DOHH2 (cell line): Measurements from ENCODE around the gene FLT3LG.

Source experiments
- H3F3A ChIP-seq: fragments of 200-600 bp; sonication (generic), shearing (Covaris generic); 2 replicates; pipeline ENCODE4 v1.6.0; 2016; ENCODE audit warnings: antibody characterized with exemption, mild to moderate bottlenecking; ENCODE audit not compliant: control insufficient read depth, insufficient read depth
- H3K27ac ChIP-seq: fragments of 200-600 bp; sonication (generic); 2 replicates; pipeline ENCODE4 v1.5.1; 2014; ENCODE audit warnings: low read depth, mild to moderate bottlenecking, low read length, moderate library complexity
- H3K27me3 ChIP-seq: fragments of 200-600 bp; sonication (generic); 2 replicates; pipeline ENCODE4 v1.6.1; 2014; ENCODE audit warnings: mild to moderate bottlenecking, low read length, mixed read lengths; ENCODE audit not compliant: control insufficient read depth
- H3K36me3 ChIP-seq: fragments of 200-600 bp; sonication (generic); 2 replicates; pipeline ENCODE4 v1.6.1; 2014; ENCODE audit warnings: mild to moderate bottlenecking, low read length, moderate library complexity, mixed read lengths; ENCODE audit not compliant: control insufficient read depth
- H3K4me1 ChIP-seq: fragments of 200-600 bp; sonication (generic); 2 replicates; pipeline ENCODE4 v1.6.1; 2014; ENCODE audit warnings: mild to moderate bottlenecking, low read length, mixed read lengths; ENCODE audit not compliant: control insufficient read depth
- H3K4me2 ChIP-seq: fragments of 200-600 bp; sonication (generic); 2 replicates; pipeline ENCODE4 v1.6.0; 2014; ENCODE audit warnings: mild to moderate bottlenecking, low read length, moderate library complexity
- H3K4me3 ChIP-seq: fragments of 200-600 bp; sonication (generic); 2 replicates; pipeline ENCODE4 v1.5.1; 2014; ENCODE audit warnings: mild to moderate bottlenecking, low read length, mixed read lengths
- H3K79me2 ChIP-seq: fragments of 200-600 bp; sonication (generic); 2 replicates; pipeline ENCODE4 v1.6.1; 2014; ENCODE audit warnings: mild to moderate bottlenecking, low read length, mixed read lengths; ENCODE audit not compliant: control insufficient read depth
- H3K9me2 ChIP-seq: fragments of 200-600 bp; sonication (generic); replicated peaks from 2 replicates; pipeline ENCODE4 v1.6.1; 2014; ENCODE audit warnings: mild to moderate bottlenecking, low read length, mixed read lengths; ENCODE audit not compliant: control insufficient read depth
- H3K9me3 ChIP-seq: fragments of 200-600 bp; sonication (generic); 2 replicates; pipeline ENCODE4 v1.6.1; 2014; ENCODE audit warnings: antibody characterized with exemption, low read length, mixed read lengths; ENCODE audit not compliant: control insufficient read depth, insufficient read depth
- H4K20me1 ChIP-seq: fragments of 200-600 bp; sonication (generic); 2 replicates; pipeline ENCODE4 v1.6.0; 2014; ENCODE audit warnings: low read depth, mild to moderate bottlenecking, antibody characterized with exemption, low read length, moderate library complexity; ENCODE audit not compliant: control insufficient read depth, insufficient read depth
- EZH2phosphoT487 ChIP-seq: fragments of 200-600 bp; sonication (generic); IDR thresholded peaks from 2 replicates; pipeline ENCODE4 v1.6.1; 2017; ENCODE audit warnings: borderline replicate concordance, mild to moderate bottlenecking, antibody characterized with exemption, low read length, moderate library complexity, mixed read lengths
- TF ChIP-seq, protein P1 (sequence below): fragments of 200-600 bp; sonication (generic); IDR thresholded peaks from one replicate; pipeline ENCODE4 v1.5.1; 2014; ENCODE audit warnings: antibody characterized with exemption, mild to moderate bottlenecking, low read depth, low read length; ENCODE audit not compliant: poor library complexity, severe bottlenecking

Gene FLT3LG

DNA sequence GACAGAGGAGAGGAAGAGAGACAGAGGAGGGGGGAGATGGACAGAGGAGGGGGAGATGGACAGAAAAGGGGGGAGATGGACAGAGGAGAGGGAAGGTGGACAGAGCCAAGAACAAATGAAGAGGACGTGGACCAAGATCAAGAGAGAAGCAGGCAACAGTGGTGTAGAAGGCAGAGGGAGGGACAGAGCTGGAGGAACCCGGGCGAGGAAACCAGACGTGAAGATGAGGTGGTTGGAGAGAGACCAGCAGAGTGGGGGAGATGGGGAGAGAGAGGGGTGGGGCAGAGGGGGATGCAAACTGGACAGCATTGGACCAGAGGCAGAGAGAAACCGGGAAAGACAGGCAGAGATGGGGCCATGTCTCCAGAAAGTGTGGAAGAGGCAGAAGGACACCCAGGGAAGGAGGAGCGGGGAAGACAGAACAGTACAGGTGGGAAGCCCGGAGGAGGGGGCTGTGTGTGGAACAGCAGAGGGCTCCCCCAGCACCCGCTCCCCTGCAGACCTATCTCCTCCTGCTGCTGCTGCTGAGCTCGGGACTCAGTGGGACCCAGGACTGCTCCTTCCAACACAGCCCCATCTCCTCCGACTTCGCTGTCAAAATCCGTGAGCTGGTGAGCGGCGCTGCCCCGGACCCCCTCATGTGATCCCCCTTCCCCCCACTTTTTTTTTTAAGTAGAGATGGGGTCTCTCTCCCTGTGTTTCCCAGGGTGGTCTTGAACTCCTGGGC, 1.3 kb downstream of the FLT3LG start:
- H3K4me1 ChIP-seq, result peaks cover 32% of the 10 kb centered on the region
- no peaks in the 10 kb centered on the region for H4K20me1 ChIP-seq
- H3K27ac ChIP-seq, result no peak overlapping the region
- H3K4me3 ChIP-seq, result no peak overlapping the region
- H3K27me3 ChIP-seq, result peaks cover 6% of the 10 kb centered on the region
- H3K79me2 ChIP-seq, result no peaks in the 10 kb centered on the region
- peaks cover 4% of the 10 kb centered on the region; the same call in 1 of the 2 replicates for H3F3A ChIP-seq
- H3K9me2 ChIP-seq, result no peaks in the 10 kb centered on the region
- no peaks in the 10 kb centered on the region for H3K9me3 ChIP-seq
- H3K4me2 ChIP-seq, result no peak overlapping the region
- TF ChIP-seq, protein P1, sequence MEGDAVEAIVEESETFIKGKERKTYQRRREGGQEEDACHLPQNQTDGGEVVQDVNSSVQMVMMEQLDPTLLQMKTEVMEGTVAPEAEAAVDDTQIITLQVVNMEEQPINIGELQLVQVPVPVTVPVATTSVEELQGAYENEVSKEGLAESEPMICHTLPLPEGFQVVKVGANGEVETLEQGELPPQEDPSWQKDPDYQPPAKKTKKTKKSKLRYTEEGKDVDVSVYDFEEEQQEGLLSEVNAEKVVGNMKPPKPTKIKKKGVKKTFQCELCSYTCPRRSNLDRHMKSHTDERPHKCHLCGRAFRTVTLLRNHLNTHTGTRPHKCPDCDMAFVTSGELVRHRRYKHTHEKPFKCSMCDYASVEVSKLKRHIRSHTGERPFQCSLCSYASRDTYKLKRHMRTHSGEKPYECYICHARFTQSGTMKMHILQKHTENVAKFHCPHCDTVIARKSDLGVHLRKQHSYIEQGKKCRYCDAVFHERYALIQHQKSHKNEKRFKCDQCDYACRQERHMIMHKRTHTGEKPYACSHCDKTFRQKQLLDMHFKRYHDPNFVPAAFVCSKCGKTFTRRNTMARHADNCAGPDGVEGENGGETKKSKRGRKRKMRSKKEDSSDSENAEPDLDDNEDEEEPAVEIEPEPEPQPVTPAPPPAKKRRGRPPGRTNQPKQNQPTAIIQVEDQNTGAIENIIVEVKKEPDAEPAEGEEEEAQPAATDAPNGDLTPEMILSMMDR, result no peak
- TF ChIP-seq EZH2phosphoT487, result no peak
- H3K36me3 ChIP-seq, result peaks cover 9% of the 10 kb centered on the region

DNA sequence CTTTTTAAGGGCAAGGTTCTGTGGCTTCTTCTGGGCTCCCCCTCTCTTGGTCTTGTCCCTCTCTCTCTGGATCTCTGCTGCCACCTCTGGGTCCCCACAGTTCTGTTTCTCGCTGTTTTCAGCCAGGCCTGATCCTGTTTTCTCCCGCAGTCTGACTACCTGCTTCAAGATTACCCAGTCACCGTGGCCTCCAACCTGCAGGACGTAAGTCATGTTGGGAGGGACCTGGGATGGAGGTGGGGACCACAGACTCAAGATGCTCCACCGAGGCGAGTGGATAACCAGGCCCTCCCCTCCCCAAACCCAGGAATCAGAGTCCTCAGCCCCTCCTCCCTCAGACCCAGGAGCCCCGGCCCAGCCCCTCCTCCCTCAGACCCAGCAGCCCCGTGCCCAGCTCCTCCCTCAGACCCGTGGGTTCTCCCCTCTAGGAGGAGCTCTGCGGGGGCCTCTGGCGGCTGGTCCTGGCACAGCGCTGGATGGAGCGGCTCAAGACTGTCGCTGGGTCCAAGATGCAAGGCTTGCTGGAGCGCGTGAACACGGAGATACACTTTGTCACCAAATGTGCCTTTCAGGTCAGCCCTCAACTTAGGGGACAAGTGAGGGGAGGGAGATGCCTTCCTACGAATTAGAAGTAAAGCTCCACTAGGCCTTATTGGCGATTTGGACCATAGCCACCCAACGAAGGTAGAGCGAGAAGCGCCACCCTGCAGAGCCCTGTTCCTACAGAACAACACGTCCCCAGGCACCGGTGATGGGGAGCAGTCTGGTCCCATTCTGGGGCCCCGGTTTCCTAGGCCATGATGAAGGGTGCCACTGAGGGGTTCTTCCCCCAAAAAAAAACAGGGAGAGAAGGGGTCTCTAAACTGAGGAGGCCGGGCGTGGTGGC, 2.2 kb downstream of the FLT3LG start:
- Histone ChIP-seq H3K36me3 (peaks cover under 1% of the 10 kb centered on the region), H3K4me2 (no peak overlapping the region), H4K20me1 (no peaks in the 10 kb centered on the region), H3K9me2 (no peaks in the 10 kb centered on the region), H3F3A (no peaks in the 10 kb centered on the region), H3K79me2 (no peaks in the 10 kb centered on the region), H3K4me1 (peaks cover 24% of the 10 kb centered on the region), H3K9me3 (no peaks in the 10 kb centered on the region), H3K27me3 (peaks cover 6% of the 10 kb centered on the region), H3K27ac (no peak overlapping the region), H3K4me3 (no peak overlapping the region)
- TF ChIP-seq EZH2phosphoT487, result no peak
- TF ChIP-seq, protein P1, result peak; percentile 47

DNA sequence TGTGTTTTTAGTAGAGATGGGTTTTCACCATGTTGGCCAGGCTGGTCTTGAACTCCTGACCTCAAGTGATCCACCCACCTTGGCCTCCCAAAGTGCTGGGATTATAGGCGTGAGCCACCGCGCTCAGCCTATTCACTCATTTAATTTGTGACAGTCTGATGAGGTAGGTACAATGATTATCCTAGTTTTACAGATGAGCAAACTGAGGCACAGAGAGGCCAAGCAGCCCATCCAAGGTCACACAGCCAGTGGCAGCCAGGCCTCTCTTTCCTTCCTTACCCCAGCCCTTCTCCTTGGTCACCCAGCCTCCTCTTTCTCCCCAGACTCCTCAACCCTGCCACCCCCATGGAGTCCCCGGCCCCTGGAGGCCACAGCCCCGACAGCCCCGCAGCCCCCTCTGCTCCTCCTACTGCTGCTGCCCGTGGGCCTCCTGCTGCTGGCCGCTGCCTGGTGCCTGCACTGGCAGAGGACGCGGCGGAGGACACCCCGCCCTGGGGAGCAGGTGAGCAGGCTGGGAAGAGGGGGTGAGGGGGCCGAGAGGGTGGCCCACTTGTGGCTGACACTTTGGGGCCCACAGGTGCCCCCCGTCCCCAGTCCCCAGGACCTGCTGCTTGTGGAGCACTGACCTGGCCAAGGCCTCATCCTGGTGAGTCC, 6.1 kb downstream of the FLT3LG start:
- Histone ChIP-seq H3F3A (no peaks in the 10 kb centered on the region), H3K9me3 (no peaks in the 10 kb centered on the region), H3K4me2 (no peak overlapping the region), H3K36me3 (no peaks in the 10 kb centered on the region), H3K4me1 (peaks cover 3% of the 10 kb centered on the region; the same call in 1 of the 2 replicates), H3K27ac (no peak overlapping the region), H3K79me2 (no peaks in the 10 kb centered on the region), H3K4me3 (no peak overlapping the region), H3K27me3 (no peaks in the 10 kb centered on the region), H3K9me2 (no peaks in the 10 kb centered on the region), H4K20me1 (no peaks in the 10 kb centered on the region)
- no peak for TF ChIP-seq EZH2phosphoT487
